HepG2 (cell line): ENCODE results near the gene HOXA11. TPM values are rescaled to one million over a fixed set of nuclear protein-coding genes. Genes with fewer than 3 reads are reported as not detected.
A peak's percentile ranks its signal among the peaks of the same experiment; 100 is the strongest.

Experiments
- ATAC-seq: fragments of 200-7000 bp; cut with Tn5 transposase; 3 replicates; pipeline ENCODE4 v1.9.1; 2020; ENCODE audit warnings: mild to moderate bottlenecking, moderate library complexity
- BruUV-seq: library from RNA; stranded (reverse); fragments of 400-500 nt; replicated peaks from 2 replicates; lab custom pipeline; 2021; lab: Mats Ljungman, UMichigan
- CTCF ChIA-PET: fragments of 300-600 bp; formaldehyde crosslinking; extraction: SDS; loops from one replicate; lab custom pipeline; 2021; ENCODE audit warnings: low total read pairs, inconsistent platforms, low intra/inter-chr PET ratio; lab: Yijun Ruan, JAX
- POLR2A ChIA-PET: fragments of 350-600 bp; sonication (Branson Sonifier 250); formaldehyde crosslinking; loops from one replicate; lab custom pipeline; 2020; ENCODE audit warnings: antibody characterized with exemption, inconsistent platforms; lab: Yijun Ruan, JAX
- DNase-seq: peaks from one replicate; pipeline ENCODE4 v3.0.0-alpha.2; 2015; ENCODE audit warnings: low spot score
- FAIRE-seq: peaks from 3 replicates; lab custom pipeline; 2011; peaks lifted over from hg19 to GRCh38; lab: Jason Lieb, UNC
- H2AFZ ChIP-seq: one replicate; pipeline ENCODE4 v1.6.1; 2011; ENCODE audit warnings: low read length, inconsistent platforms
- H3K27ac ChIP-seq: fragments of 300-600 bp; 3 replicates; pipeline ENCODE4 v1.8.0; 2011; ENCODE audit warnings: mixed run types, mild to moderate bottlenecking, mixed read lengths, low read length, inconsistent platforms; ENCODE audit not compliant: insufficient read depth; ENCODE audit errors: extremely low read length
- H3K27me3 ChIP-seq, 2 experiments: fragments of 200-600 bp in 1 of 2; 2 replicates in 1 of 2; 3 replicates in 1 of 2; pipeline versions ENCODE4 v1.6.0 to v1.8.0; 2011; ENCODE audit warnings: low read length in 2 of 2, mild to moderate bottlenecking in 2 of 2, moderate library complexity in 2 of 2, inconsistent platforms in 1 of 2; ENCODE audit not compliant: insufficient read depth in 2 of 2, control insufficient read depth in 1 of 2
- H3K36me3 ChIP-seq, 2 experiments: fragments of 200-600 bp in 1 of 2; replicated peaks in 1 of 2; 2 replicates in 1 of 2; 3 replicates in 1 of 2; pipeline versions ENCODE4 v1.5.1 to v1.8.0; 2011; ENCODE audit warnings: low read length in 2 of 2, inconsistent platforms in 1 of 2; ENCODE audit not compliant: insufficient read depth in 2 of 2, control insufficient read depth in 1 of 2
- H3K4me1 ChIP-seq: 2 replicates; pipeline ENCODE4 v1.5.1; 2012; ENCODE audit warnings: low read length, inconsistent platforms; ENCODE audit not compliant: insufficient read depth
- H3K4me2 ChIP-seq: 2 replicates; pipeline ENCODE4 v1.6.0; 2011; ENCODE audit warnings: low read depth, low read length, inconsistent platforms
- H3K4me3 ChIP-seq, 3 experiments: fragments of 200-600 bp in 1 of 3; sonication (generic), shearing (Covaris generic) in 1 of 3; replicated peaks in 1 of 3; 2 replicates each; pipeline ENCODE4 v1.5.1; 2011 to 2016; ENCODE audit warnings: low read length in 3 of 3, inconsistent platforms in 2 of 3, low read depth in 2 of 3, mild to moderate bottlenecking in 2 of 3, control low read depth in 1 of 3, mixed read lengths in 1 of 3; ENCODE audit not compliant: insufficient read depth in 1 of 3
- H3K79me2 ChIP-seq: one replicate; pipeline ENCODE4 v1.6.1; 2011; ENCODE audit warnings: low read length, inconsistent platforms; ENCODE audit not compliant: insufficient read depth
- H3K9ac ChIP-seq: 2 replicates; pipeline ENCODE4 v1.6.0; 2011; ENCODE audit warnings: mild to moderate bottlenecking, low read depth, low read length, inconsistent platforms; ENCODE audit not compliant: insufficient read depth
- H3K9me3 ChIP-seq: 2 replicates; pipeline ENCODE4 v1.5.1; 2012; ENCODE audit warnings: mild to moderate bottlenecking, low read length
- H4K20me1 ChIP-seq: 2 replicates; pipeline ENCODE4 v1.6.0; 2011; ENCODE audit warnings: inconsistent platforms, mild to moderate bottlenecking, low read length, moderate library complexity; ENCODE audit not compliant: insufficient read depth
- BRCA1 ChIP-seq: sonication (generic); formaldehyde crosslinking; IDR thresholded peaks from 2 replicates; pipeline ENCODE4 v1.4.0; 2020; ENCODE audit warnings: missing genetic modification reagents
- CREM ChIP-seq, 2 experiments: sonication (generic) in 1 of 2; formaldehyde crosslinking in 1 of 2; IDR thresholded peaks; 2 replicates each; pipeline versions ENCODE4 v1.4.0 to v1.6.1; 2016 to 2020; ENCODE audit warnings: antibody characterized with exemption in 1 of 2, mild to moderate bottlenecking in 1 of 2, missing genetic modification reagents in 1 of 2
- DMAP1 ChIP-seq: IDR thresholded peaks from 2 replicates; pipeline ENCODE4 v1.6.1; 2016
- DNMT3B ChIP-seq: conservative IDR thresholded peaks from 2 replicates; pipeline ENCODE4 v1.6.1; 2016; ENCODE audit warnings: missing biosample characterization, control low read depth
- EP300 ChIP-seq, 3 experiments: sonication (generic) in 1 of 3; formaldehyde crosslinking in 1 of 3; IDR thresholded peaks; 2 replicates each; pipeline versions ENCODE4 v1.5.1 to v1.6.1; 2011 to 2020; ENCODE audit warnings: low read depth in 2 of 3, low read length in 2 of 3, borderline replicate concordance in 1 of 3, improper control_type of control experiment in 1 of 3, mild to moderate bottlenecking in 1 of 3, missing genetic modification reagents in 1 of 3, moderate library complexity in 1 of 3
- FOSL2 ChIP-seq: sonication (generic); formaldehyde crosslinking; IDR thresholded peaks from 2 replicates; pipeline ENCODE4 v1.4.0; 2020; ENCODE audit warnings: missing genetic modification reagents
- GPN1 ChIP-seq: sonication (generic); formaldehyde crosslinking; IDR thresholded peaks from 2 replicates; pipeline ENCODE4 v1.5.1; 2020; ENCODE audit warnings: missing genetic modification reagents, borderline replicate concordance
- HDAC2 ChIP-seq: sonication (generic); formaldehyde crosslinking; IDR thresholded peaks from 2 replicates; pipeline ENCODE4 v1.4.0; 2020; ENCODE audit warnings: missing genetic modification reagents
- HNRNPLL ChIP-seq: fragments of 200-400 bp; formaldehyde crosslinking; IDR thresholded peaks from 2 replicates; pipeline ENCODE4 v1.6.1; 2017; ENCODE audit warnings: mild to moderate bottlenecking, low read depth, low read length; ENCODE audit not compliant: poor library complexity, severe bottlenecking
- HOXA7 ChIP-seq: sonication (generic); formaldehyde crosslinking; IDR thresholded peaks from 2 replicates; pipeline ENCODE4 v1.8.1; 2022; ENCODE audit warnings: mild to moderate bottlenecking, missing genetic modification reagents, moderate library complexity
- MED13 ChIP-seq: sonication (generic); formaldehyde crosslinking; IDR thresholded peaks from 2 replicates; pipeline ENCODE4 v1.5.0; 2020; ENCODE audit warnings: missing genetic modification reagents
- RBFOX2 ChIP-seq: fragments of 200-400 bp; formaldehyde crosslinking; IDR thresholded peaks from 2 replicates; pipeline ENCODE4 v1.6.1; 2017; ENCODE audit warnings: low read depth, mild to moderate bottlenecking, low read length
- SCMH1 ChIP-seq: sonication (generic); formaldehyde crosslinking; IDR thresholded peaks from 2 replicates; pipeline ENCODE4 v1.9.0; 2021; ENCODE audit warnings: missing genetic modification reagents, mild to moderate bottlenecking, borderline replicate concordance
- ZBTB39 ChIP-seq: sonication (generic); formaldehyde crosslinking; IDR thresholded peaks from 2 replicates; pipeline ENCODE4 v1.5.0; 2020; ENCODE audit warnings: missing genetic modification reagents
- ZMYM3 ChIP-seq: sonication (generic); formaldehyde crosslinking; IDR thresholded peaks from 2 replicates; pipeline ENCODE4 v1.5.1; 2020; ENCODE audit warnings: mild to moderate bottlenecking, missing genetic modification reagents
- ZNF207 ChIP-seq: fragments of 450-650 bp; IDR thresholded peaks from 2 replicates; pipeline ENCODE4 v1.6.1; 2016; ENCODE audit warnings: antibody characterized with exemption, borderline replicate concordance
- ZNF550 ChIP-seq: sonication (generic); formaldehyde crosslinking; IDR thresholded peaks from 2 replicates; pipeline ENCODE4 v1.4.0; 2020; ENCODE audit warnings: mild to moderate bottlenecking, missing genetic modification reagents, borderline replicate concordance
- ZNF720 ChIP-seq: sonication (generic); formaldehyde crosslinking; IDR thresholded peaks from 2 replicates; pipeline ENCODE4 v1.4.0; 2020; ENCODE audit warnings: missing genetic modification reagents
- WGBS: methylation state at CpG from one replicate; pipeline ENCODE4 v1.1.6; 2017; ENCODE audit warnings: low lambda C conversion rate; 5-methylcytosine and 5-hydroxymethylcytosine counted together
- in situ Hi-C: cut with HindIII; loops from 2 replicates; pipeline ENCODE4 v1.10.0; 2017; ENCODE audit warnings: low pct_unique_long_range_greater_than_20kb; ENCODE audit not compliant: extremely low pct_ligation_motif_present
- intact Hi-C: fragments of 100-400 bp; cut with micrococcal nuclease; formaldehyde crosslinking; loops from one replicate; pipeline ENCODE4 v1.10.0; 2022; ENCODE audit not compliant: unreplicated experiment
- polyA plus RNA-seq, 8 experiments: library from polyadenylated mRNA; depleted of rRNA in 3 of 8; stranded (reverse) in 7 of 8; unstranded in 1 of 8; fragments of >200 nt; fragmentation: Illumina TruSeq in 4 of 8; extraction: Trizol in 4 of 8; gene quantifications; 2 replicates each; pipeline versions ENCODE4 v1.2.1 to v1.2.3, GENCODE V29; 2011 to 2016; ENCODE audit warnings: low read depth in 4 of 8, missing spikeins in 1 of 8, mixed read lengths in 1 of 8; ENCODE audit not compliant: insufficient read depth in 1 of 8
- total RNA-seq, 5 experiments: library from RNA; depleted of rRNA; stranded (reverse); fragments of >200 nt; fragmentation: Illumina TruSeq; extraction: Trizol; gene quantifications; 2 replicates each; pipeline ENCODE4 v1.2.3, GENCODE V29; 2016; ENCODE audit warnings: low read depth in 1 of 5

Gene HOXA11
- total and polyA plus RNA-seq, 2 of the 13 experiments (the other 11 are each of a cell fraction or from before 2014, with no cell fraction given): not detected

GRCh38 chr7:27191833-27192545 lies 7.0 kb upstream of the HOXA11 start:
- CTCF ChIA-PET: no interaction called here
- BruUV-seq: no TSS peak
- POLR2A ChIA-PET: interaction anchor here (0.6 kb wide), 1 partner anchor 35 kb away, joined by 3 read pairs; no protein-coding TSS in a partner anchor
- intact Hi-C loops: loop anchor here (10.0 kb wide), 1 partner anchor 413 kb away; no protein-coding TSS in a partner anchor
- Histone ChIP-seq H3K4me1 (peaks cover 18% of the 10 kb centered on the region; the same call in 1 of the 2 replicates), H3K27ac (no peak overlapping the region), H2AFZ (no peak overlapping the region), H3K27me3 (peaks cover 12 to 70% of the 10 kb centered on the region in 2 experiments), H3K79me2 (no peaks in the 10 kb centered on the region), H3K9me3 (no peaks in the 10 kb centered on the region), H3K4me2 (peak overlapping the region; percentile 27; the same call in 1 of the 2 replicates), H4K20me1 (no peaks in the 10 kb centered on the region), H3K9ac (no peak overlapping the region), H3K36me3 (no peaks in the 10 kb centered on the region), H3K4me3 (peak overlapping the region in 2 of 3 experiments; percentile 9 to 40; a peak in 4 of 6 replicates)
- ATAC-seq (peak; percentile 29), FAIRE-seq (no peak), DNase-seq (no peak)
- WGBS: 69% methylated on average over 22 of the region's 42 CpGs
- no peak for TF ChIP-seq EP300 (IDR thresholded peaks at IDR 0.05; ENCODE audit: low read depth in 2 of 2, low read length in 2 of 2)
- no peak for TF ChIP-seq EP300 (CRISPR knock-in tag; IDR thresholded peaks at IDR 0.05; ENCODE audit: borderline replicate concordance)
- TF ChIP-seq GPN1 (CRISPR knock-in tag): no peak
- TF ChIP-seq ZMYM3 (CRISPR knock-in tag): no peak
- no peak for TF ChIP-seq CREM (IDR thresholded peaks at IDR 0.05)
- no peak for TF ChIP-seq CREM (CRISPR knock-in tag; IDR thresholded peaks at IDR 0.05)
- TF ChIP-seq BRCA1 (CRISPR knock-in tag): no peak
- TF ChIP-seq DMAP1 (CRISPR knock-in tag): no peak
- no peak for TF ChIP-seq ZNF207
- TF ChIP-seq HNRNPLL: no peak
- no peak for TF ChIP-seq SCMH1 (CRISPR knock-in tag)
- no peak for TF ChIP-seq HDAC2 (CRISPR knock-in tag)
- TF ChIP-seq RBFOX2: no peak
- TF ChIP-seq ZBTB39: no peak
- TF ChIP-seq ZNF720 (CRISPR knock-in tag): no peak
- TF ChIP-seq MED13: no peak
- TF ChIP-seq DNMT3B (CRISPR knock-in tag): no peak
- no peak for TF ChIP-seq FOSL2
- TF ChIP-seq ZNF550: no peak
- TF ChIP-seq HOXA7 (CRISPR knock-in tag): no peak
- in situ Hi-C loops: no loop called here
